CD4-positive, CD25-positive, alpha-beta regulatory T cell (primary cell): ENCODE results near the gene CBLN1. TPM values are rescaled to one million over a fixed set of nuclear protein-coding genes. Genes with fewer than 3 reads are reported as not detected.
A peak's percentile ranks its signal among the peaks of the same experiment; 100 is the strongest.

ENCODE experiments used
- ATAC-seq, 2 donors: fragments of 150-1000 bp; cut with Tn5 transposase; one replicate each; pipeline ENCODE4 v1.10.0; 2021; ENCODE audit warnings: low read depth in 2 of 2, moderate number of reproducible peaks in 2 of 2, moderate library complexity in 1 of 2
- DNase-seq, 3 donors: peaks; one replicate each; pipeline versions ENCODE4 v3.0.0 to v3.0.0-alpha.2; 2012 to 2022; ENCODE audit warnings: mixed read lengths in 1 of 3
- H3K27ac ChIP-seq: one replicate; pipeline ENCODE4 v1.7.0; 2013; ENCODE audit warnings: mild to moderate bottlenecking, low read length; ENCODE audit not compliant: insufficient read depth, poor library complexity, severe bottlenecking
- H3K27me3 ChIP-seq: one replicate; pipeline ENCODE4 v1.7.0; 2013; ENCODE audit warnings: low read length; ENCODE audit not compliant: control insufficient read depth, insufficient read depth
- H3K36me3 ChIP-seq: one replicate; pipeline ENCODE4 v1.7.0; 2013; ENCODE audit warnings: mild to moderate bottlenecking, low read length, moderate library complexity; ENCODE audit not compliant: control insufficient read depth, insufficient read depth
- H3K4me1 ChIP-seq: 2 replicates; pipeline ENCODE4 v1.7.0; 2013; ENCODE audit warnings: mild to moderate bottlenecking, low read length; ENCODE audit not compliant: insufficient read depth, control insufficient read depth, poor library complexity, severe bottlenecking
- H3K4me3 ChIP-seq: one replicate; pipeline ENCODE4 v1.7.0; 2013; ENCODE audit warnings: low read depth, mild to moderate bottlenecking, low read length, moderate library complexity
- H3K9me3 ChIP-seq, 2 experiments: 1 replicate in 1 of 2; 2 replicates in 1 of 2; pipeline ENCODE4 v1.7.0; 2013; ENCODE audit warnings: low read length in 2 of 2, mild to moderate bottlenecking in 1 of 2, moderate library complexity in 1 of 2; ENCODE audit not compliant: control insufficient read depth in 2 of 2
- H3K27ac Mint-ChIP-seq, 3 donors: one replicate each; pipeline ENCODE4 v1.8.0; 2020 to 2022; ENCODE audit warnings: mild to moderate bottlenecking in 3 of 3, mixed read lengths in 3 of 3, moderate library complexity in 2 of 3
- H3K27me3 Mint-ChIP-seq: one replicate; pipeline ENCODE4 v1.8.0; 2022; ENCODE audit warnings: mild to moderate bottlenecking, mixed read lengths
- H3K36me3 Mint-ChIP-seq: one replicate; pipeline ENCODE4 v1.8.0; 2020; ENCODE audit warnings: mixed read lengths
- H3K4me1 Mint-ChIP-seq, 4 donors: one replicate each; pipeline ENCODE4 v1.8.0; 2020 to 2022; ENCODE audit warnings: mixed read lengths in 4 of 4, mild to moderate bottlenecking in 1 of 4
- H3K4me3 Mint-ChIP-seq, 4 donors: one replicate each; pipeline ENCODE4 v1.8.0; 2020 to 2022; ENCODE audit warnings: mild to moderate bottlenecking in 4 of 4, mixed read lengths in 4 of 4, moderate library complexity in 3 of 4
- H3K9me3 Mint-ChIP-seq, 7 donors: one replicate each; pipeline ENCODE4 v1.8.0; 2020 to 2022; ENCODE audit warnings: mixed read lengths in 7 of 7, mild to moderate bottlenecking in 3 of 7, moderate library complexity in 2 of 7
- polyA plus RNA-seq, 4 donors: library from polyadenylated mRNA; unstranded; fragments of 300-500 nt; fragmentation: Illumina TruSeq; gene quantifications; one replicate each; pipeline ENCODE4 v1.2.3, GENCODE V29; 2021
- total RNA-seq: library from RNA; stranded (reverse); gene quantifications from one replicate; pipeline ENCODE4 v1.2.3, GENCODE V29; 2022

Gene CBLN1
- total and polyA plus RNA-seq, 5 donors from 2014 or later, result not detected

DNA sequence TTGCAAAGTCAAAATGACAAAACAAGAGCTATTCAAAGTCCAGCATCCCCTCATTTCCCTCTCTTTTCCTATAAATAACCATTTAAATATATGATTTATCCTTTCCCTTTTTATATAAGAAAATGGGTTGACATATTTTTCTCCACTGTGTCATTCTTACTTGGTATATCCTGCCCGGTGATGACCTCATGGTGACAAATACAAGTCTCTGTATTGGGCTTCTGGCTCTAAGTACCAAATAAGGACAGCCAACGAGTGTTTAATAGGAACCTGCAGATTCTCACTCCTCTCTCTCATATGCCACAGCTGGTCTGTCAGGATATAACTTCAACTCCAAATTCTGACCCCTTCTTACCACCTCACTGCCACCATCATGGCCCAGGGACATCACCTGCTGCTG, 25.5 kb upstream of the CBLN1 start:
- no peaks in the 10 kb centered on the region for H3K4me1 ChIP-seq
- no peak for ATAC-seq
- H3K9me3 Mint-ChIP-seq, result peaks cover 0 to 4% (median 0%) of the 10 kb centered on the region in 7 donors
- DNase-seq, result no peak
- H3K36me3 ChIP-seq, result no peaks in the 10 kb centered on the region
- H3K4me1 Mint-ChIP-seq, result no peaks in the 10 kb centered on the region
- no peak overlapping the region for H3K4me3 Mint-ChIP-seq
- H3K27me3 ChIP-seq, result no peaks in the 10 kb centered on the region
- no peak overlapping the region for H3K4me3 ChIP-seq
- peaks cover 10% of the 10 kb centered on the region for H3K27me3 Mint-ChIP-seq
- H3K27ac Mint-ChIP-seq, result no peak overlapping the region
- no peaks in the 10 kb centered on the region for H3K36me3 Mint-ChIP-seq
- no peak overlapping the region for H3K27ac ChIP-seq
- no peaks in the 10 kb centered on the region for H3K9me3 ChIP-seq

DNA sequence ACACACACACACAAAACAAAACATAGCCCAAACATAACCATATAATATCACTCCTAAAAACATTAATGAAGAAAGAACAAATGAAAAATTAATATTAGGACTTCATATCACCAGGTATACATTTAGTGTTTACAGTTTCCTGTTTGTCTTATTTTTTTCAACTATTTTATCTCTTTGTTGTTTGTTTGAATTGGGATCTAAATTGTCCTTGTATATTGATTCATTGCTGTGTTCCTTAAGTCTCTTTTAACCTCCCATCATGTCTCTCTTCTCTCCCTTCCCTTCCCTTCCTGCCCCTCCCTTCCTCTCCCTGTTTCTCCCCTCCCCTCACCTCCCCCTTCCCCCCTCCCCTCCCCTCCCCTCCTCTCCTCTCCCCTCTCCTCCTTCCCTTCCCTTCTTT, 23.8 kb upstream of the CBLN1 start:
- DNase-seq (no peak), ATAC-seq (no peak)
- Histone ChIP-seq H3K27ac (no peak overlapping the region), H3K36me3 (no peaks in the 10 kb centered on the region), H3K4me1 (no peaks in the 10 kb centered on the region), H3K9me3 (no peaks in the 10 kb centered on the region), H3K4me3 (no peak overlapping the region), H3K27me3 (no peaks in the 10 kb centered on the region)
- Mint-ChIP-seq H3K27me3 (peaks cover 10% of the 10 kb centered on the region), H3K36me3 (no peaks in the 10 kb centered on the region), H3K4me1 (no peaks in the 10 kb centered on the region), H3K4me3 (no peak overlapping the region), H3K9me3 (peaks cover 0 to 4% (median 2%) of the 10 kb centered on the region in 7 donors), H3K27ac (no peak overlapping the region)

DNA sequence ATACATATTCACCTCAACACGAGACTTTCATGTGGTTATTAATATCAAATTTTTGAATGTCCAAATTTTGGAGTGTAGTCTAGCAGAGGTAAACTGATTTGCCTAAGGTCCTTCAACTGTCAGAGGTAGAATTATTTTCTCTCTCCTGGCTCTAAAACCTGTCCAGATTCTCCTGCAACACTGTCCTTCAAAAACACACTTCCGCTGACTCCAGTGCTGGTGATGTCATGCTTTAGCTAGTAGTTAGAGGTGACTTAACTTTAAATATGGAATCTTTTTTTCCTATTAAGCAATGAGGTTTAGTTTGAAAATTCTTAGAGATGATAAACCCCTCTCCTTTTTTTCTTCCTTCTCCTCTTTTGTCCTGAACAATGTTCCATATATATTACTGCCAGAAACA, 10.8 kb upstream of the CBLN1 start:
- Histone ChIP-seq H3K36me3 (no peaks in the 10 kb centered on the region), H3K27me3 (peaks cover 2% of the 10 kb centered on the region), H3K4me3 (no peak overlapping the region), H3K4me1 (no peaks in the 10 kb centered on the region), H3K9me3 (no peaks in the 10 kb centered on the region), H3K27ac (no peak overlapping the region)
- ATAC-seq (no peak), DNase-seq (no peak)
- H3K4me3 Mint-ChIP-seq, result no peak overlapping the region
- H3K9me3 Mint-ChIP-seq, result peaks cover 0 to 2% (median 0%) of the 10 kb centered on the region in 7 donors
- H3K4me1 Mint-ChIP-seq, result no peaks in the 10 kb centered on the region
- no peaks in the 10 kb centered on the region for H3K36me3 Mint-ChIP-seq
- no peak overlapping the region for H3K27ac Mint-ChIP-seq
- peaks cover 9% of the 10 kb centered on the region for H3K27me3 Mint-ChIP-seq

DNA sequence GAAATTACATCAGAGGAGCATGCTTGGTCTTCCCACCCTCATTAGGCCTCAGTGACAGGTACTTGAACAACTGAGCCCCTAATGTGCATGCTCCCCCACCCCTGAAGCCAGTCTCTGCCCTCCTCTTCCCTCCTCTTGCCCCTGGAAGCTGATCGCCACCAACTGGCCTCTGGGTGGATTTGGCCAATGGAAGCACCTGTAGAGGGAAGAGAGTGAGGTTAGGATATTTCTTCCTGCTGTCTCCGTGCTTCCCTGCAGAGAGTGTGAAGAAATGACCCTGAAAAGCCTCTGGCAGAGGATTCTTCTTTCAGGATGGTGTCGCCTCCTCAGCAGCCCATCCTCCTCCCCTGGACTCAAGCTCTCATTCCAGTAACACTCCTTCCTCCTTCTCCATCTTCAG, 5.9 kb upstream of the CBLN1 start:
- ATAC-seq, result no peak
- Mint-ChIP-seq H3K36me3 (no peaks in the 10 kb centered on the region), H3K27ac (no peak overlapping the region), H3K4me3 (no peak overlapping the region), H3K9me3 (peaks cover 0 to 7% (median 0%) of the 10 kb centered on the region in 7 donors), H3K4me1 (peaks cover 0 to 6% (median 0%) of the 10 kb centered on the region in 4 donors), H3K27me3 (peaks cover 26% of the 10 kb centered on the region)
- H3K27ac ChIP-seq, result no peak overlapping the region
- no peaks in the 10 kb centered on the region for H3K4me1 ChIP-seq
- no peaks in the 10 kb centered on the region for H3K9me3 ChIP-seq
- peaks cover 10% of the 10 kb centered on the region for H3K27me3 ChIP-seq
- no peak overlapping the region for H3K4me3 ChIP-seq
- DNase-seq, result no peak
- H3K36me3 ChIP-seq, result no peaks in the 10 kb centered on the region

DNA sequence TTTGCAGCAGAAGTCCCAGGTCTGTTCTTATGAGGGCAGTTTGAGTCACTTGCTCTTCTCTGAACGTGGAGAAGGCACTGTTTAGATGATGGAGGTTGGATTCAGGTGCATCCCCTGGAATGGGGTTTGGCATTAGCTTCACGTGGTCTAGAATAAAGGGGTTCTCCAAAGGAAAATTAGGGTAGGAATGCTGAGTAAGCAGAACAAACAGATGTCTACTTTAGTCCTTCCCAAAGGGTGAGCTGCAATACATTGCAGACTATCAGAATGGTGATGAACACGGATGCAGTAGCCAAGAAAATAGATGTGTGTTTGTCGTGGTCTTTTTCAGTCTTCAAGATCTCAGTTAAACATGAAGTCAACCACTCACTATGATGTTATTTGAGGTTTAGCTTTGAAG, 3.3 kb upstream of the CBLN1 start:
- H3K9me3 Mint-ChIP-seq, result peaks cover 0 to 6% (median 0%) of the 10 kb centered on the region in 7 donors

DNA sequence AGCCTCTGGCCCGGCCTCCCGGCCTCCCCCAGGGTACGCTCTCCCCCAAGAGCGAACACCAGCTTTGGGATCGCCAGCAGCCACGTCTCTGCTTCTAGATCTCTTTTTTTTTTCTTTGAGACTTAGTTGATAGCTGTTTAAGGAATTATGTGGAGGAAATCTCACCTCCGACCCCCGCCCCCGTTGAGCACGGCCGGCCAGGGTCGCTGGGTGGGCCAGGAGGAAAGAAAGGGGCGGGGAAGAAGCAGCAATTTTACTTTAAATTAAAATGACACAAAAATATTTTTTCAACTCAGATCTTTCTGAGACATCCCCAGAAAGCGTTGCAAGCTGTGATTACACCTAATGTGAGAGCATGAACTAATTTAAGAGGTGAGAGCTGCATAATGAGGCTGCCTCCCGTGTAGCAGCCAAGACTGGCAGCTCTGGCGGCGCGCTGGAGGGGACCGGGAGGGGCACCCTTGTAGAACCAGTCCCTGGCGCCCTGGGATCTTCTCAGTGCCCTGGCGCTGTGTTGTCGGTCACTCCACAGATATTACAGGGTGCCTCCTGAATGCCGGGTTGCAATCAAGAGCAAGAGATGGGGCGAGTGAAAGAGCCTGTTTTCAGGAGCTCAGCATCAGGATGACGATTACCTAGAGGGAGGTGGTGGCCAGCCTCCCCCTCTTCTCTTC, 1.9 kb upstream of the CBLN1 start:
- H3K9me3 ChIP-seq, result no peaks in the 10 kb centered on the region
- Mint-ChIP-seq H3K36me3 (no peaks in the 10 kb centered on the region), H3K9me3 (peaks cover 0 to 5% (median 0%) of the 10 kb centered on the region in 7 donors), H3K27me3 (peaks cover 50% of the 10 kb centered on the region), H3K4me1 (peaks cover 0 to 19% (median 2%) of the 10 kb centered on the region in 4 donors), H3K4me3 (peak overlapping the region in 3 of 4 donors; percentile 5 to 41 (median 8)), H3K27ac (no peak overlapping the region)
- H3K4me3 ChIP-seq, result no peak overlapping the region
- no peaks in the 10 kb centered on the region for H3K4me1 ChIP-seq
- no peak overlapping the region for H3K27ac ChIP-seq
- ATAC-seq (no peak), DNase-seq (no peak)
- no peaks in the 10 kb centered on the region for H3K36me3 ChIP-seq
- peaks cover 12% of the 10 kb centered on the region for H3K27me3 ChIP-seq

More for the DNA sequence above, 3.3 kb upstream of the CBLN1 start:
- peaks cover 37% of the 10 kb centered on the region for H3K27me3 Mint-ChIP-seq
- H3K4me1 Mint-ChIP-seq, result peaks cover 0 to 14% (median 0%) of the 10 kb centered on the region in 4 donors
- H3K9me3 ChIP-seq, result no peaks in the 10 kb centered on the region
- H3K4me3 Mint-ChIP-seq, result peak overlapping the region in 1 of 4 donors; percentile 68
- H3K27me3 ChIP-seq, result peaks cover 10% of the 10 kb centered on the region
- no peaks in the 10 kb centered on the region for H3K4me1 ChIP-seq
- no peak for DNase-seq
- H3K27ac ChIP-seq, result no peak overlapping the region
- no peaks in the 10 kb centered on the region for H3K36me3 Mint-ChIP-seq
- H3K4me3 ChIP-seq, result no peak overlapping the region
- H3K36me3 ChIP-seq, result no peaks in the 10 kb centered on the region
- no peak for ATAC-seq
- H3K27ac Mint-ChIP-seq, result no peak overlapping the region

DNA sequence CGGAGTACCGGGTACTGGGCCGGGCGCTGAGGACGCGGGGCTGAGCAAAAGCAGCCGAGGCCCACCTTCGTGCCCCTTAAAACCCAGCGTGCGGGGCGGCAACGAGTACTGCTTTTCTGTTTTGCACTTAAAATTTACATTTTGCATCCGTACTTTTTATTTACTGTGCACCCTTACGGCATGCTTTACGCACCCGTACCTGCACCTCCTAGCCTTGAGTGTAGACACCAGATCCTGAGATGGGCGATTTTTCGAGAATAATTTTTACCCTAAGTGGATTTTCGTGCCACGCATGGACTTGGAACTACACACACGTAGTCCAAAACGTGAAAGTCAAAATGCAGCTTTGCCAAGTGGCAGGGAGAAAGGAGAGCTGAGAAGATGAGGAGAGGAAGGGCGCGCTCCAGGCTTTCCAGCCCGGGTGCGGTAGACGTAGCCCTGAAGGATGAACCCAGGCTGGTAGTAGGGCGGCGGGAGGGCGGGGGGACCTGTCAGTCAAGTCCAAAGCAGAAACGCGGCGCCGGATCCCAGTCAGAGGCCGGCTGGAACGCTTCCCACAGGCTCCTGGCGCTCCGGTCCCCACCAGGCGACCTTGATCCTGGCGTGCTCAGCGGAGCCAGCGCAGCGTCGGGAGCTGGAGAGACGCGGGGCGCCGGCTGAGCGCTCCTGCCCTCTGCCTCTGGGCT, 1.2 kb upstream of the CBLN1 start:
- Histone ChIP-seq H3K27ac (no peak overlapping the region), H3K9me3 (no peaks in the 10 kb centered on the region), H3K4me3 (no peak overlapping the region), H3K27me3 (peaks cover 12% of the 10 kb centered on the region), H3K36me3 (no peaks in the 10 kb centered on the region), H3K4me1 (no peaks in the 10 kb centered on the region)
- ATAC-seq (no peak), DNase-seq (no peak)
- peaks cover 55% of the 10 kb centered on the region for H3K27me3 Mint-ChIP-seq
- H3K27ac Mint-ChIP-seq, result no peak overlapping the region
- H3K4me3 Mint-ChIP-seq, result peak overlapping the region in 2 of 4 donors; percentile 39 to 57
- H3K9me3 Mint-ChIP-seq, result peaks cover 0 to 5% (median 0%) of the 10 kb centered on the region in 7 donors
- peaks cover 0 to 22% (median 3%) of the 10 kb centered on the region in 4 donors for H3K4me1 Mint-ChIP-seq
- no peaks in the 10 kb centered on the region for H3K36me3 Mint-ChIP-seq
